Upper lobe of left lung (tissue), 4 donors: ENCODE data around the gene ZFHX3.

Source experiments
- POLR2A ChIP-seq, 4 donors: fragments of 450-650 bp; IDR thresholded peaks; one replicate each; pipeline ENCODE4 v1.5.1; 2016 to 2017; ENCODE audit warnings: antibody characterized with exemption in 4 of 4, mild to moderate bottlenecking in 2 of 4
- TF ChIP-seq, protein P1 (sequence below), 6 experiments: fragments of 450-650 bp in 4 of 6; fragments of 200-600 bp in 2 of 6; sonication (generic) in 2 of 6; IDR thresholded peaks; one replicate each; pipeline ENCODE4 v1.5.1; 2016 to 2019; ENCODE audit warnings: antibody characterized with exemption in 6 of 6

DNA sequence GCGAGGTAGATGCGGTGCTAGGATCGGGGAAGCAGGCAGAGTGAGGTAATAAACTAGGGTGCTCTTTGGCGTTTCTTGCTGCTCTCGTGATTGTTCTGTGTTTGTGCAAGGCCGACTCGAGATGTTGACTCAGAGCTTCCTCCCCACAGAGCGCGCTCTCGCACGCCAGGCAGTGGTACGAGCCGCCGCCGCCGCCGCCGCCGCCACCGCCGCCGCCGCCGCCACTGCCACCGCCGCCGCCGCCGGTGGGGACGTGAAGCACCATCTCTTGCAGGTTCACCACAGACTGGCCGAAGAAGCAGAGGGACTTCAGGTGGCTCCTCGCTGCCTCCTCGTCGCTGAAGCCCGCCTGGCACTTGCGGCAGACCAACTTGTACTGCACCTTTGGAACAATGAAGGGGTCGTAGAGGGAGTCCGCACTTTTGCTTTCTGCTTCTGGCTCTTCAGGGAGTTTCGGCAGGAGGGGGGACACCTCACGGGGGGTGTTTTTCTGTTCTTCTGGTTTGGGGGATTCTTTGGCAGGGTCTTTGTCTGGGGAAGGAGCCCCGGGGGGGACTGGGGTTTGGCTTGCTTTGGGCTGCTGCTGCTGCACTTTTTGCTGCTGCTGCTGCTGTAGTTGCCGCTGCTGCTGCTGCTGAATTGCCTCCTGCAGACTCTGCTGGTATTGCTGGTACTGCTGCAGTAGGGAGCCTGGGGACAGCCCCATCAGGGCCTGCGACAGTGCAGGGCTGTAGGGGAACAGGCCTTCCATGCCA lies 260.2 kb downstream of the ZFHX3 start:
- TF ChIP-seq, protein P1, sequence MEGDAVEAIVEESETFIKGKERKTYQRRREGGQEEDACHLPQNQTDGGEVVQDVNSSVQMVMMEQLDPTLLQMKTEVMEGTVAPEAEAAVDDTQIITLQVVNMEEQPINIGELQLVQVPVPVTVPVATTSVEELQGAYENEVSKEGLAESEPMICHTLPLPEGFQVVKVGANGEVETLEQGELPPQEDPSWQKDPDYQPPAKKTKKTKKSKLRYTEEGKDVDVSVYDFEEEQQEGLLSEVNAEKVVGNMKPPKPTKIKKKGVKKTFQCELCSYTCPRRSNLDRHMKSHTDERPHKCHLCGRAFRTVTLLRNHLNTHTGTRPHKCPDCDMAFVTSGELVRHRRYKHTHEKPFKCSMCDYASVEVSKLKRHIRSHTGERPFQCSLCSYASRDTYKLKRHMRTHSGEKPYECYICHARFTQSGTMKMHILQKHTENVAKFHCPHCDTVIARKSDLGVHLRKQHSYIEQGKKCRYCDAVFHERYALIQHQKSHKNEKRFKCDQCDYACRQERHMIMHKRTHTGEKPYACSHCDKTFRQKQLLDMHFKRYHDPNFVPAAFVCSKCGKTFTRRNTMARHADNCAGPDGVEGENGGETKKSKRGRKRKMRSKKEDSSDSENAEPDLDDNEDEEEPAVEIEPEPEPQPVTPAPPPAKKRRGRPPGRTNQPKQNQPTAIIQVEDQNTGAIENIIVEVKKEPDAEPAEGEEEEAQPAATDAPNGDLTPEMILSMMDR (IDR thresholded peaks at IDR 0.05) = peak in 1 of 6 experiments; percentile 20
- peak in 1 of 4 donors; percentile 50 for TF ChIP-seq POLR2A (IDR thresholded peaks at IDR 0.05)
